ENCODE data around the gene CADM1. TPM values are rescaled to one million over a fixed set of nuclear protein-coding genes. Genes with fewer than 3 reads are reported as not detected.

The CADM1 gene
- polyA plus RNA-seq, 2 donors, result 1.9 to 3.8 TPM

- H3K27ac ChIP-seq (ENCODE audit: low read depth in 2 of 2, low read length in 1 of 2), result no peak overlapping the region
Observed at GRCh38 chr11:115539844-115540243, 35.6 kb upstream of the CADM1 start.

DNA sequence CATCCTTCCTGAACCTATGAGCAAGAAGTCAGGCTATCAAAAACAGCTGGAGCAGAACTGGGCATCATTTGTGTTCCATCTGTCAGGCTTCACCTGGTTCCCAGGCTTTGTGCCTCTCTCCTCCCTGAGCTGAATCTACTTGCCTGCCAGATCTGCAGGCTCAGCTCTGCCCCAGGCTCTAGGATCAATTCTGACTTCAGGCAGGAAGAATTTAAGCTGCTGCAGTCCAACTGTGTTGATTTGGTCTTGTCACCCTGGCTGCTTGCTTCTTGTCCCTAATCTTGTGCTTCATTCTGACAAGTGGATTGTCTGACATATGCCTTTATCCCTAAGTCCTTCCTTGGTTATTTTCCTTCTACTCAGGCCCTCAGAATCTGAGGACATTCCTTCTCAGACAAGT is 31.6 kb upstream of the CADM1 start:
- H3K4me1 ChIP-seq (ENCODE audit: control insufficient read depth in 2 of 2, insufficient read depth in 2 of 2, low read length in 1 of 2), result no peaks in the 10 kb centered on the region
- no peaks in the 10 kb centered on the region for H3K36me3 ChIP-seq (ENCODE audit: control insufficient read depth in 2 of 2, insufficient read depth in 2 of 2, low read length in 1 of 2)
- no peaks in the 10 kb centered on the region for H3K9me3 ChIP-seq (ENCODE audit: control insufficient read depth in 2 of 2, insufficient read depth in 1 of 2, low read depth in 1 of 2, low read length in 1 of 2)
- H3K4me3 ChIP-seq (ENCODE audit: low read depth in 1 of 2, low read length in 2 of 2), result no peak overlapping the region
- H3K27ac ChIP-seq (ENCODE audit: low read depth in 2 of 2, low read length in 1 of 2), result no peak overlapping the region
- H3K27me3 ChIP-seq (ENCODE audit: control insufficient read depth in 1 of 2, insufficient read depth in 2 of 2, low read length in 2 of 2), result no peaks in the 10 kb centered on the region

More at GRCh38 chr11:115539844-115540243, 35.6 kb upstream of the CADM1 start:
- no peaks in the 10 kb centered on the region for H3K9me3 ChIP-seq (ENCODE audit: control insufficient read depth in 2 of 2, insufficient read depth in 1 of 2, low read depth in 1 of 2, low read length in 1 of 2)
- H3K4me3 ChIP-seq (ENCODE audit: low read depth in 1 of 2, low read length in 2 of 2), result no peak overlapping the region
- no peaks in the 10 kb centered on the region for H3K27me3 ChIP-seq (ENCODE audit: control insufficient read depth in 1 of 2, insufficient read depth in 2 of 2, low read length in 2 of 2)
- H3K36me3 ChIP-seq (ENCODE audit: control insufficient read depth in 2 of 2, insufficient read depth in 2 of 2, low read length in 1 of 2), result no peaks in the 10 kb centered on the region
- H3K4me1 ChIP-seq (ENCODE audit: control insufficient read depth in 2 of 2, insufficient read depth in 2 of 2, low read length in 1 of 2), result no peaks in the 10 kb centered on the region
- WGBS, 2 donors, result 87 to 92% methylated on average over 1 of the region's 1 CpG

GRCh38 chr11:115530752-115531151 is 26.5 kb upstream of the CADM1 start:
- 57 to 62% methylated on average over 4 of the region's 4 CpGs for WGBS, 2 donors
- Histone ChIP-seq H3K9me3 (ENCODE audit: control insufficient read depth in 2 of 2, insufficient read depth in 1 of 2, low read depth in 1 of 2, low read length in 1 of 2) (no peaks in the 10 kb centered on the region), H3K27ac (ENCODE audit: low read depth in 2 of 2, low read length in 1 of 2) (no peak overlapping the region), H3K4me3 (ENCODE audit: low read depth in 1 of 2, low read length in 2 of 2) (no peak overlapping the region), H3K27me3 (ENCODE audit: control insufficient read depth in 1 of 2, insufficient read depth in 2 of 2, low read length in 2 of 2) (no peaks in the 10 kb centered on the region), H3K4me1 (ENCODE audit: control insufficient read depth in 2 of 2, insufficient read depth in 2 of 2, low read length in 1 of 2) (no peaks in the 10 kb centered on the region), H3K36me3 (ENCODE audit: control insufficient read depth in 2 of 2, insufficient read depth in 2 of 2, low read length in 1 of 2) (no peaks in the 10 kb centered on the region)

GRCh38 chr11:115528225-115528624 is 24.0 kb upstream of the CADM1 start:
- H3K27me3 ChIP-seq (ENCODE audit: control insufficient read depth in 1 of 2, insufficient read depth in 2 of 2, low read length in 2 of 2), result peaks cover 0 to 2% of the 10 kb centered on the region in 2 donors
- WGBS, 2 donors, result 59 to 62% methylated on average over 6 of the region's 6 CpGs
- no peaks in the 10 kb centered on the region for H3K9me3 ChIP-seq (ENCODE audit: control insufficient read depth in 2 of 2, insufficient read depth in 1 of 2, low read depth in 1 of 2, low read length in 1 of 2)
- no peaks in the 10 kb centered on the region for H3K4me1 ChIP-seq (ENCODE audit: control insufficient read depth in 2 of 2, insufficient read depth in 2 of 2, low read length in 1 of 2)
- H3K36me3 ChIP-seq (ENCODE audit: control insufficient read depth in 2 of 2, insufficient read depth in 2 of 2, low read length in 1 of 2), result no peaks in the 10 kb centered on the region
- H3K4me3 ChIP-seq (ENCODE audit: low read depth in 1 of 2, low read length in 2 of 2), result no peak overlapping the region
- no peak overlapping the region for H3K27ac ChIP-seq (ENCODE audit: low read depth in 2 of 2, low read length in 1 of 2)

DNA sequence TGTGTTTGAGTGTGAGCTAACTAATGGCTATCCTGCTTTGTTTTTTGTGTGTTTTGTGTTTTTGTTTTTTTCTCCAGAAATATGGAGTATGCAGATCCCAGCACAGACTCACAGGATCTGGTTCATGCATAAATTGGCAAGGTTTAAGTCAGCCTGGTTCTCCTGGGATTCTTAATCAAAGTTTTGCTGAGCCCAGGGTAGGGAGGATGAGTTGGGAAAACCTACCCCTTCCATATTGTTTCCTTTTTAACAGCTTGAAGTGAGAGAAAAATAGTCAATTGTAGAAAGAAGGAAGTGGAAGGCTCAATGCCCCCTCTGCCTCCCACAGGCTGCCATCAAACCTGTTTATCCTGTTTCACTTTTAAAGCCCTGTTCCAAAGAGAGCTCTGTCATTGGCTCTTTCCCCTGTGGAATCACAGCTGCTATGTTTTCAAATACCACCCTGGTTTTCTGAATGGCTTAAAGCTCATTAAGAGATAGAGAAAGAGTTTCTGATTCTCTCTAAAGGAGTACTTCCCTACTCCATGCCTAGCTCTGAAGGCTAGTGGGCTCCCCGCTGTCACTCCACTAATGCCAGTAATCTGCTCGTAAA is 23.4 kb upstream of the CADM1 start:
- 82 to 87% methylated on average over 2 of the region's 2 CpGs for WGBS, 2 donors
- Histone ChIP-seq H3K9me3 (ENCODE audit: control insufficient read depth in 2 of 2, insufficient read depth in 1 of 2, low read depth in 1 of 2, low read length in 1 of 2) (no peaks in the 10 kb centered on the region), H3K4me1 (ENCODE audit: control insufficient read depth in 2 of 2, insufficient read depth in 2 of 2, low read length in 1 of 2) (no peaks in the 10 kb centered on the region), H3K27me3 (ENCODE audit: control insufficient read depth in 1 of 2, insufficient read depth in 2 of 2, low read length in 2 of 2) (peaks cover 0 to 2% of the 10 kb centered on the region in 2 donors), H3K27ac (ENCODE audit: low read depth in 2 of 2, low read length in 1 of 2) (no peak overlapping the region), H3K36me3 (ENCODE audit: control insufficient read depth in 2 of 2, insufficient read depth in 2 of 2, low read length in 1 of 2) (no peaks in the 10 kb centered on the region), H3K4me3 (ENCODE audit: low read depth in 1 of 2, low read length in 2 of 2) (no peak overlapping the region)

DNA sequence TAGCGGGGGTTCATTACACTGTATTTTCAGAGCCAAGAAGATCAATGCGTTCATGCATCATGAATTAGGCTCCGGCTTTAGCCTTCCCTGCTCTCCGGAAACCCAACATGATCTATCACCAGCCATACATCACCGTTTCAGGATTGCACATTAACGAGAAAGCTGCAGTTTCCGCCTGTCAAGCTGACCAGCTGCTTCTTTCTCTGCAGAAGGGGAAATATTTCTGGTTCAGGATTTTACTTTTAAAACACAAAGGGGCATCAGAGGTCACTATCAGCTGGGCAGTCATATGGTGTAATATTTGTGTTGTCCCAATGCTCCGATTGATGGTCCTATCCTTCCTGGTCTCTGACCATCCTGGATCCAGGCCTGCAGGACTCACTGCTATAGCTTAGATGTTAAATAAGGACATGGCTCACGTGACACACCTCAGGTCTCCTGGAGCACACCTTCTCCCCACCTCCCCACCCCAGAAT is 21.4 kb upstream of the CADM1 start:
- Histone ChIP-seq H3K27me3 (ENCODE audit: control insufficient read depth in 1 of 2, insufficient read depth in 2 of 2, low read length in 2 of 2) (peaks cover 0 to 2% of the 10 kb centered on the region in 2 donors), H3K4me1 (ENCODE audit: control insufficient read depth in 2 of 2, insufficient read depth in 2 of 2, low read length in 1 of 2) (no peaks in the 10 kb centered on the region), H3K4me3 (ENCODE audit: low read depth in 1 of 2, low read length in 2 of 2) (no peak overlapping the region), H3K9me3 (ENCODE audit: control insufficient read depth in 2 of 2, insufficient read depth in 1 of 2, low read depth in 1 of 2, low read length in 1 of 2) (no peaks in the 10 kb centered on the region), H3K36me3 (ENCODE audit: control insufficient read depth in 2 of 2, insufficient read depth in 2 of 2, low read length in 1 of 2) (no peaks in the 10 kb centered on the region), H3K27ac (ENCODE audit: low read depth in 2 of 2, low read length in 1 of 2) (no peak overlapping the region)
- 77 to 81% methylated on average over 9 of the region's 9 CpGs for WGBS, 2 donors

DNA sequence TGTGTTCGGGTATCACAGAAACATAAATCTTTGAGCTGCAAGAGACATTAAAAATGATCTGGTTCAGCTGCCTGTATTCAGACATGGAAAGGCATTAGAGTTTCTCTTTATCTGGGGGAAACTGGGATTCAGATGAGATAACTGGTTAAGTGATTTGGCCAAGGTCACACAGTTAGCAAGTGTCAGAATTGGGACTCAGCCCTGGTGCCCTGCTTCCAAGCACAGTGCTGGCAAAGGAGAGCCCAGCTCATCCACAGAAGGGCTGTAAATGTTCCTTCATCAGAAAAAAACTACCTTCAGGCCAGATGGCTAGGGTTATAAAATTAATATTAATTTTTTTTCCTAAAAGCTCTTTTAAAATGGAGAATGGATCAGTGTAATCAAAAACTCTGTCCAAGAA is 20.4 kb upstream of the CADM1 start:
- Histone ChIP-seq H3K27ac (ENCODE audit: low read depth in 2 of 2, low read length in 1 of 2) (no peak overlapping the region), H3K27me3 (ENCODE audit: control insufficient read depth in 1 of 2, insufficient read depth in 2 of 2, low read length in 2 of 2) (peaks cover 0 to 2% of the 10 kb centered on the region in 2 donors), H3K9me3 (ENCODE audit: control insufficient read depth in 2 of 2, insufficient read depth in 1 of 2, low read depth in 1 of 2, low read length in 1 of 2) (no peaks in the 10 kb centered on the region), H3K4me1 (ENCODE audit: control insufficient read depth in 2 of 2, insufficient read depth in 2 of 2, low read length in 1 of 2) (no peaks in the 10 kb centered on the region), H3K36me3 (ENCODE audit: control insufficient read depth in 2 of 2, insufficient read depth in 2 of 2, low read length in 1 of 2) (no peaks in the 10 kb centered on the region), H3K4me3 (ENCODE audit: low read depth in 1 of 2, low read length in 2 of 2) (no peak overlapping the region)
- whole genome bisulfite sequencing, 2 donors, result 33 to 61% methylated on average over 1 of the region's 1 CpG

GRCh38 chr11:115523727-115524399 is 19.6 kb upstream of the CADM1 start:
- H3K36me3 ChIP-seq (ENCODE audit: control insufficient read depth in 2 of 2, insufficient read depth in 2 of 2, low read length in 1 of 2), result no peaks in the 10 kb centered on the region
- no peaks in the 10 kb centered on the region for H3K4me1 ChIP-seq (ENCODE audit: control insufficient read depth in 2 of 2, insufficient read depth in 2 of 2, low read length in 1 of 2)
- 55 to 80% methylated on average over 2 of the region's 2 CpGs for WGBS, 2 donors
- H3K27me3 ChIP-seq (ENCODE audit: control insufficient read depth in 1 of 2, insufficient read depth in 2 of 2, low read length in 2 of 2), result peaks cover 0 to 2% of the 10 kb centered on the region in 2 donors
- H3K27ac ChIP-seq (ENCODE audit: low read depth in 2 of 2, low read length in 1 of 2), result no peak overlapping the region
- H3K9me3 ChIP-seq (ENCODE audit: control insufficient read depth in 2 of 2, insufficient read depth in 1 of 2, low read depth in 1 of 2, low read length in 1 of 2), result no peaks in the 10 kb centered on the region
- H3K4me3 ChIP-seq (ENCODE audit: low read depth in 1 of 2, low read length in 2 of 2), result no peak overlapping the region

DNA sequence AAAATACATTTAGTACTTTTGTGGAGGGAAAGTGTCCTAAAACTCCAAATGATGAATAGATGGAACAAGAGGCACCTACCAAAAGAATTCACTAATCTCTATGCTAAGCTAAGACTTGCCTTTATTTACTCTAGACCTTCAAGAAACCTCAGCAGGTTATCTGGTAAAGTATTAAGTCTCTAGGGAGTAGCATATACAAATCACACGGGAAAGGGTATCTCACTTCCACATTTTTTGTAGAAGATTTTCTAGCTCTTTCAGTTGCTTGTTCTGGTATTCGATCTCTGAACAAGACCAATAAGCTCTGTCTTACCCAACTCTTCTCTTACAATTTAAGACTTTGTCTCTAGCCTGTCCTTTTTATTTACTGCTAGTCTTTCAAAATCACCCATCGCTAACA is 18.1 kb upstream of the CADM1 start:
- peaks cover 0 to 2% of the 10 kb centered on the region in 2 donors for H3K27me3 ChIP-seq (ENCODE audit: control insufficient read depth in 1 of 2, insufficient read depth in 2 of 2, low read length in 2 of 2)
- H3K4me1 ChIP-seq (ENCODE audit: control insufficient read depth in 2 of 2, insufficient read depth in 2 of 2, low read length in 1 of 2), result no peaks in the 10 kb centered on the region
- 68 to 69% methylated on average over 3 of the region's 3 CpGs for WGBS, 2 donors
- H3K4me3 ChIP-seq (ENCODE audit: low read depth in 1 of 2, low read length in 2 of 2), result no peak overlapping the region
- no peak overlapping the region for H3K27ac ChIP-seq (ENCODE audit: low read depth in 2 of 2, low read length in 1 of 2)
- H3K36me3 ChIP-seq (ENCODE audit: control insufficient read depth in 2 of 2, insufficient read depth in 2 of 2, low read length in 1 of 2), result no peaks in the 10 kb centered on the region
- no peaks in the 10 kb centered on the region for H3K9me3 ChIP-seq (ENCODE audit: control insufficient read depth in 2 of 2, insufficient read depth in 1 of 2, low read depth in 1 of 2, low read length in 1 of 2)

DNA sequence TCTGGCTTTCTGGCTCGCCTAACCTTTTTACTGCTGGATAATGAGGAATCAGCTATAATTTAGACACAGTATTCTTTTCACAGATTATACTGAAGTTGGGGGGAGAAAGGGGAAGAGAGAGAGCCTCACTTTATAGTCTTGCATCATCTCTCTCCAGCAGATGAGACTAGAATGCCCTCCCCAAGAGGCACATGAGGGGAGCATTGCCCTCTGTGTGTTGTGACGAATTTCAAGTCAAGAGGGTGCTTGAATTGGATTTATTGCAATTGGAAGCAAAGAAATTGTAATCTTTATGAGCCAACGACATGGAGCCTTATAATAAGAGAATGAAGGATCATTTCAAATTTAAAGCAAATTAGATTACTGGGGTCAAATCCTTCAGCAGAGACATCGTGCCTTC is 17.6 kb upstream of the CADM1 start:
- H3K36me3 ChIP-seq (ENCODE audit: control insufficient read depth in 2 of 2, insufficient read depth in 2 of 2, low read length in 1 of 2), result no peaks in the 10 kb centered on the region
- peaks cover 0 to 2% of the 10 kb centered on the region in 2 donors for H3K27me3 ChIP-seq (ENCODE audit: control insufficient read depth in 1 of 2, insufficient read depth in 2 of 2, low read length in 2 of 2)
- no peak overlapping the region for H3K4me3 ChIP-seq (ENCODE audit: low read depth in 1 of 2, low read length in 2 of 2)
- no peaks in the 10 kb centered on the region for H3K9me3 ChIP-seq (ENCODE audit: control insufficient read depth in 2 of 2, insufficient read depth in 1 of 2, low read depth in 1 of 2, low read length in 1 of 2)
- H3K27ac ChIP-seq (ENCODE audit: low read depth in 2 of 2, low read length in 1 of 2), result no peak overlapping the region
- WGBS, 2 donors, result 63 to 68% methylated on average over 4 of the region's 4 CpGs
- no peaks in the 10 kb centered on the region for H3K4me1 ChIP-seq (ENCODE audit: control insufficient read depth in 2 of 2, insufficient read depth in 2 of 2, low read length in 1 of 2)
